Activated naive CD8-positive, alpha-beta T cell treated with anti-CD3 and anti-CD28 coated beads, Interleukin-2, amount 50 U/mL, for 16 hours (primary cell): ENCODE results near the gene XXYLT1.
"Not testable (repeated sequence)": the region's sequence is repeated elsewhere in the genome, so short reads cannot be mapped to it uniquely, and the experiment has no call there.

Source experiments
- DNase-seq: peaks from one replicate; pipeline ENCODE4 v3.0.0-alpha.2; 2020; ENCODE audit warnings: low read depth, low spot score

XXYLT1 gene

DNA sequence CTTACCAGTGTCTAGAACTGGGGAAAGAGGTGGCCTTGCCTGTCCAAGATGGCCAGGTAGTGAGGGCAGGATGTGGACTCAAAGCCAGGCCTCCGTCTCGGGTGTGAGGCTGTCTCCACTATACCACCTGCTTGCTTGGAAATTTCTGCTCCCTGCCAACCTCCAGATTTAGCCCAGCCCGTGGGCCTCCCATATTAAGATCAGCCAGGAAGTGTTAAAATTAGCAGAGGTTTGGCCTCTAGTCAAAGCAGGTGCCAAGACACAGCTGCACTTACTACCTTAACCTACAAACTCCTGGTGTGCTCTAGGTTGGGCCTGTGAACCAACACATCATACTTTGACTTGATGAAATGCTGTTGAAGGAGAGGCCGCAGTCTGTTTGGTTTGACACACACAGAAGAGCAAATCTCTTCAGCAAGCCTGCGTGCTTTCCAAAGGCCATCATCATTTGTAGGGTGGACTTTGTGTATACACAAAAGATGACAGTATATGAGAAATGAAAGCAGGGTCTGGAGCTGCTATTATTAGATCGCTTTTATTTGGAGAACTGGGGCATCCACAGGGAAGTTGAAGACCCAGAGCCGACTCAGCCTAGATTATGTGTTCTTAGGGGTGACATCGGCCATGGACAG, 206.5 kb downstream of the XXYLT1 start:
- DNase-seq = no peak

DNA sequence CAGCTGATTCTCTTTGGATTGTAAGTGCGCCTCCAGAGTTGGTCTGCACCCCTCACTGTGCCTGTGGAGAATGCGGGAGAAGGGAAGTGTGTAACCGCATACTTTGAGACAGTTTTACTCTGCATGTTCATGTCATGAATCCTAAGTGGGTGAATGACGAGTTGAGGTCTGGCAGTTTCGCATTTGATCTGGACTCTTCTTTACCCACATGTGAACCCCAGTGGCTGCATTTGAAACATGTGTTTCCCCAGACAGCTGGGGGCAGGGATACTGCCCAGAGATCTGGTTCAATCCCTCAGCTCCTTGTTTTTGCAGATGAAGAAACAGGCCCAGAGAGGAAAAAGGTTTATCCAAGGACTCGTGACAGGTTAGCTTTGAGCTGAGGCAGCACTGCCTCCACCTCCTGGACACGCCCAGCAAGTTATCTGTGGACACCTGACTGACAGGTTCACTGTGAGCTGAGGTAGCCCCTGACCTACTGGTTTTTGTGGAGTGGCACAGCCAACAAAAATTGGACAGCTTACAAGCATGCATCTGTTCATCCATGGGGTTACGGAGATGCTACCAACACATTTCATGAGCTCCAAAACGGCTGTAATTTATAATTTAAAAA, 207.3 kb downstream of the XXYLT1 start:
- DNase-seq = no peak

DNA sequence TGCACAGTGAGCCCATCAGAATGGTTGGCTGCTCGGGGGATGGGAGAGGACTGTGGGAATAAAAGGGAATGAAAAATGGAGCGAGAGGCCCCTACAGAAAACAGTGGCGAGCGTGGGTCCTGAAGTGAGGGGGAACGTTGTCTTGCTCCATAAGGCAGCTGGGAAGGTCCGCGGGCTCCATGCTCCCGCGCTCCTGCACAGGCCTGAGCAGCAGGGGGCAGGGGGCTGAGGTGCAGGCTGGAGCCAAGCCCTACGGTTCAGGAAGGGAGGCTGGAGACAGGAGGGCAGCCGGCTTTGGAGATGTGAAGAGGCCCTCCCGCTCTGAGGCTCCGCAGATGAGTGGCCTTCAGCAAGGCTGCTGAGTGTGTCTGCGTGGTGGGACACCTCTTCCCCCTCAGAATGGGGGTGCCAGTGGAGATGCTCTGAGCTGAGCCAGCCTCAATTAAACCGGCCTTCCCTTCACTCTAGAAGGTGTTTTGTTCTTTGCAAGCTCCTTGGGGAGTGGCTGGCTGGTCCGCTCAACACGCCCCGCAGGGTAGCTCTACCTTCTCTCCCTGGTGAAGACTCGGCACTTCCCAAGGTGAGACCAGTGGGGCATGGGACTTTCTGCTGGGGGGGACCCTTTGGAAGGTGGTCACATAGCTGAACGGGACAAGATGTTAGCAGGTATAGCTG, 208.0 kb downstream of the XXYLT1 start:
- DNase-seq = no peak

DNA sequence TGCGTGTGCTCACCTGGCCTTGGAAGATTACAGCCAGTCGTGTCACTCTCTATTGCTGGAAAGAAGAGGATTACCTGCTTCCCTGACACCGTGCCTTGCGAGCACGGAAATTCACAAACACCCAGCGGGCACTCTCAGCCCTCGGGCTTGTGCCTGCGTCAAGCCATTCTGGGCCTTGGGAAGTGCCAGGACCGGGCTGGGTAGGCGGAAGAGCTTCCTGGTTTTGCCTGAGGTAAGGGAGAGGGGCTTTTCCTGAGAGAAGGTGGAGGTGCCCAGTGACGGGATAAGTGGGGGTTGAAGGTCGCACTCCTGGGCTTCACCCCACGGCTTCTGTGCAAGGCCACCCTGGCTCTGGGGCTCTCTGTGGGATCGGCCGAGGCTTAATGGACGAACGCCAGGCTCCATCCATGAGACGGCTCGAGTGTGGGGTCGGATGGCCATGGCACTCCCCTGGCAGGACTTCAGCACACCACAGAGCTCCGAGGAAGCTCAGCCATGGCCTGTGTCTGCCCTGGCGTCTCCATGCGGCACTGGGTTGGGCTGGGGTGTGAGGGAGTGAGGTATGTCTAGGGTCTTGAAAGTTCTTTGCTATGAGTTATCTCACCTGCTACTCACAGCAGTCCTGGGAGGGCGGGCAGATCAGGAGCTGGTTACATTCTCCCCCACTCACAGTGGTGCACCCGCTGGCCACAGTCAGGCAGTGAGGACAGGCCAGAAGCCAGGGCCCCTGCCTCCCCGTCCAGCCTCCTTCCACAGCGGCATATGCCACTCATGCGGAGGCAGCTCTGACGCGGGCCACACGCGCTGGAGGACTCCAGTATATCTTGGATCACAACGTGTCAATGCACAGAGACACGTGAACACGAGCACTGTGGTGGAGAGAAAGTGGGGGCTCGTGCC, 209.0 kb downstream of the XXYLT1 start:
- no peak for DNase-seq

DNA sequence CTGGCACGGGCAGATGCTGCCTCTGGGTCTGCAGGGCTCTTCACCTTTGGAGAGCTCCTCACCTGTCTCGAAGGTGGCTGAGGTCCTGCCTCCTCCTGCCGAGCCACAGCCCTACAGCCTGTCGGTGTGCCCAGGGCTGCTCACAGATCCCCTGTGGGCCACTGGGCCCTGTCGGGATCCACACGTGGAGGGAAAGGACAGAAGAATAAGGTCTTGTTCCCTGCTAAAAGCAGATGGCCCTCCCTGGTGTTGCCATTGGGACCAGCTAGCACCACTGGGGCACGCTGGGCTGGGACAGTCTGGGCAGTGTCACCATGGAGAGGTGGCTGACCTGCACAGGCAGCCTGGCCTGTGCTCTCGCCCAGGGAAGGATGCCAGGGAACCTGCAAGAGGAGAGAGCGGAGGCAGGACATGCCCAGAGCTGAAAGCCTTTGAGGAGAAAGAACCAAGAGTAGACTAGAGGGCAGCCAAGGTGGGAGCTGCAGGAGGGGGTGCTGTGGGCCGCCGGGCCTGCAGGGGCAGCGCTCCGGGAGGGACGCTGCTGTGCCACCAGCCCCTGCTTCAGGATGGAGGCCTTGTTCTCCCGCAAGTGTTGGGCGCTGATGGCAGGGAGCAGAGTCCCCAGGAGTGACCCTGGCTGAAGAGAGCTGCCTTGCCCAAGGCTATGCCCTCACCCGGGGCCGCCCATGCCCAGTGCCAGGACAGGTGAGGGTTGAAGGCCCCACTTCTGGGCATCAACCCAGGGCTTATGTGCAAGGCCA, 210.2 kb downstream of the XXYLT1 start:
- no peak for DNase-seq

DNA sequence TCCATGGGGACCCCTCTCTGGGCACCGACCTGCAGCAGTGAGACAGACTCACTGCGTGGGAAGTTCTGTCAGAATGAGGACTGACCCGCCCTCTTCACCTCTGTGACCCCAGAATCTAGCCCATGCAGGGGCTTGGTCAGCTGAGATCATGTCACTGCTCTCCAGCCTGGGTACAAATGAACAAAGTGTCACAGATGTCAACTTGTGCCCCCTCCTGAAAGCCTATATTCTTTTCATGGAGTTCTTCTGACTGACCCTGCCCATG, 210.8 kb downstream of the XXYLT1 start:
- DNase-seq = no peak

DNA sequence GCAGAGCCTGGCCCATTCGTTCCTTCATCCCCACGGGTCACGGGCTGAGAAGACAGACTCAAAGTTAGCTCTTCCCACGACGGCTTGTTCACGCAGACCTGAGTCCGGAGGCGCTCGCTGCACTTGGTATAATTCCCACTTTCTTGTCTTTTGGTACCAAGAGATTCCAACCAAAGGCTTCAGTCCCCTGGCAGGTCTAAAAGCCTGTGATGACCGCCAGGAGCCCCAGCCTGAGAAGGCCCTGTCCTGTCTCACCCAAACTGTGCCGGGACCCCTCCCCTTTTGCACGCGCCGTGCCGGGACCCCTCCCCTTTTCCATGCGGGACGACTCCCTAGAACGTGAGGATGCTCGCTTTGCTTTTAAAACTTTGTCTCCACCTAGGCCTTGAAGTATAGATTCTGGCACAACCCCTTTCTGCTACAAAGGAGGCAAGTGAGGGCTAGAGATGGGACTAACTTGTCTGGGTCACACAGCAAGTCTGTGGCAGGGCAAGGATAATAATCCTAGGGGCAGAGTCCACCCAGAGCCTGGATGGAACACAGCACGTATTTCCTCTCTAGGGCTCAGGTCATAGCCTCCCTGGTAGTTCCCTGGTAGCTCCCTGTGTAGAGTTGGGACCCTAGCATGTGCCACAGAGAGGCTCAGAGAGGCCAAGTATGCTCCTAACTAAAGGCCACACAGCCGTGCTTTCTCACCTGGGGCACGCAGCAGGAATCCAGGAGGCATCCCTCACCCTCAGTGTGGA, 211.3 kb downstream of the XXYLT1 start:
- no peak for DNase-seq

DNA sequence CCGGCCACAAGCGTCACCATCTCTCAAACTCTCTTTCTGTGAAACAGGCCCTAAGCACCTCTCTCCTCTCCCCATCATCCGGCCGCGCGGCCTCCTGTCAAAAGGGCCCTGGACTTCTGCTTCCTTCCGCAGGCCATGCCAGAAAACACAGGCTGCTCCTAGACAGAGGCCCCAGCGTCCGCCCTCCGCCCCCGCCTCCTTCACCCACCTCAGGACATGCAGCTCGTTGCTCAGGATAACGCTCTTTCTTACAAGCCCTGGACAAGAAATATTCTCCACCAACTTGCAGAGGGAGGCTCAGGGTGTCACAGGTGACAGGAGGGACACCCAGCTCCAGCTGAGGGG, 212.0 kb downstream of the XXYLT1 start:
- DNase-seq = no peak

DNA sequence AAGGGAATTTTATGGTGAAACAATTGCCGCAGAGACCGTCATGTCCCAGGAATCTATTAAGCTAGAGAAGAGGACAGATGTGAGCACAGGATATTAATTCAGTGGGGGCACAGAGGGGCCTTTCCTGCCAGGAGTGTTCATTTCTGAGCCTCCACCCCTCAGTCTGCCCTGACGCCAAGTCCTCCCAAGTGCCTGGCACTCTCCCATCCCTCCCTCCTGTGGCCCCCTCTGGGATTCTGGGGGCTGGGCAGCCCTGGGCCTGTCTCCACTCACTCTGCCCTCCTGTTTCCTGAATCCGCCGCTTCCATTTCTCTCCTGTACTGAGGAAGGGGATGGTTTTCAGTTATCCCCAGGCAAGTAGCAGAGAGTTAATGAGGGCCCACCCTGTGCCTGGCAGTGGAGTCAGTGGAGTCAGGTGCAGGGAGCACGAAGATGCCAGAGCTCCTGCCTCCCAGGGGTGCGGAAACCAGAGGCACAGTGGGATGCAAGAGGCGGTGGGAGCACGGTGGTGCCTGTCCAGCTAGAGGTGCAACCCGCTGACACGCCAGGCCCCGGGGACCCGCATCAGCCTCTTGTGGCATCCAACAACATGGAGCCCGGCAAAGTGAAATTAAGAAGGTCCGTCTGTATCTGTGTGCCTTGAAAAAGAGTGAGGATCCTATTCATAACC, 212.5 kb downstream of the XXYLT1 start:
- no peak for DNase-seq

DNA sequence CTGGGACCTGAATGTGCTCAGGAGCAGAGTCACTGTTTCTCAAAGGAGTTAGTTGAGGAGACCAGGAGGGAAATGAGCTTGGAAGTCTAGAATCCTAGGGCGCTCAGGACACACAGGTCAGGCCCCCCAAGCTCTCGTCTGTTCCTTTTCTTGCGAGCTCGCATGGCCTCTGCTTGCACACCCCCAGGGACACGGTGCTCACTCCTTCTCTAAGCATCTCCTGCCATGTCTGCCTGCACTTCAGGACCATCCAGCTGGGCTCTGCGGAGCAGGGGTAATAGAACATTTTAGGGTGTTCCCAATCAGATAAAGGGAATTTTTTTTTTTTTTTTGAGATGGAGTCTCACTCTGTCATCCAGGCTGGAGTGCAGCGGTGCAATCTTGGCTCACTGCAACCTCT, 213.2 kb downstream of the XXYLT1 start:
- no peak for DNase-seq

DNA sequence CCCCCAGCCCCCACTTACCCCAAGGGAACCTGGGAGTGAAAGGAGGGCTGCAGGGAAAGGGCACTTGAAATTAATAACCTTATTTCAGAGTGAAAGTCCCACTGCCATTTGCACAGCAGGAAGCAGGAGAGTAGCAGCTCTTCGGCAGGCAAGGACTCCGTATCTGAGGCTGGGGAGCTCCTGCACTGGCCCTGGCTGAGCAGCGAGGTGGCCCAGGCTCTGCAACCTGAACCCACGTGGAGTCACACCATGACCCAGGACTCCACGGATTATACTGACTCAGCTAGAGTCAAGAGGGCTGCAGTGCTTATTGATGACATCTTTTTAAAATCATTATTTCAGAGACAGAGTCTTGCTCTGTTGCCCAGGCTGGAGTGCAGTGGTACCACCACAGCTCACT, 214.5 kb downstream of the XXYLT1 start:
- no peak for DNase-seq

DNA sequence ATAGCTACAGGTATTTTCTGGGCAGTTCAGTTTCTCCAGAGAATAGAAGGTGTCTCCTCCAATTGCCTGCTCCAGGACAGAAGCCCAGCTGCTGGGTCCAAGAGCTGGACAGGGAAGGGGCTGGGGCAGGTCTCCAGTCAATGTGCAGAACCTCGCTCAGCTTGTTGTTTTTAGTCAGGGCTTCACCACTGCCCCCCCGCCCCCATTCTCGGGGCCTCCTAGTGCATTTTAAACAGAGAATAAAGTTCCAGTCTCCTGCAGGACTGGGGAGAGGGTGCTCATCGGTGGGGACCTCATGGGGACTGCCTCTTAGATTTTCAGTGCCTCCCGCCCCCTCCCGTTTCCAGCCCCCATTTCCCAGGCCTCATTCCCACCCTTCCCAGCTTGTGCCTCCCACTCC, 216.6 kb downstream of the XXYLT1 start:
- no peak for DNase-seq

DNA sequence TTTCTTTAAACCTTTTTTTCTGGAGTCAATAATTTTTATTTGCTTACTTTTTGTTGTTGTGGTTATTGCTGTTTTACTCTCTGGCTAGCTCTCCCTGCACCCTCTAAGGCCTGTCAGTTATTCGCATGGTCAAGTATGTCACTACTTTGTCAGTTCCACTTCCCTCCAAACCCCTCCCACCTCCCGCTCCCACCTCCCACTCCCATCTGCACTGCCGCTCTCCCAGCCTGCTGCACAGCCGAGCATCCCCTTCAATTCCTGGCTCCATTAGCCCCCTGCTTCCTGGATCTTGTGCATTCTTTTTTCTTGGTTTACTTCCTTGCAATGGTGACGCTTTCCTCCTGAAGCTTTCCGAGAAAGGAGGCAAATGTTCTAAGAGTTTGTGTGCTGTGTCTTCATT, 218.0 kb downstream of the XXYLT1 start:
- no peak for DNase-seq

DNA sequence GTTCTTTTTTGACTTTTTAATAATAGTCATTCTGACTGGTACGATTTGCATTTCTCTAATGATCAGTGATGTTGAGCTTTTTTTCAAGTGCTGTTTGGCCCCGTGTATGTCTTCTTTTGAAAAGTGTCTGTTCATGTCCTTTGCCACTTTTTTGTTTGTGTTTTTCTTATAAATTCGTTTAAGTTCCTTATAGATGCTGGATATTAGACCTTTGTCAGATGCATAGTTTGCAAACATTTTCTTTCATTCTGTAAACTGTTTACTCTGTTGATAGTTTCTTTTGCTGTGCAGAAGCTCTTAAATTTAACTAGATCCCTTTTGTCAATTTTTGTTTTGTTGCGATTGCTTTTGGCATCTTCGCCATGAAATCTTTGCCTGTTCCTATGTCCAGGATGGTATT, 220.7 kb downstream of the XXYLT1 start:
- not testable (repeated sequence) for DNase-seq

DNA sequence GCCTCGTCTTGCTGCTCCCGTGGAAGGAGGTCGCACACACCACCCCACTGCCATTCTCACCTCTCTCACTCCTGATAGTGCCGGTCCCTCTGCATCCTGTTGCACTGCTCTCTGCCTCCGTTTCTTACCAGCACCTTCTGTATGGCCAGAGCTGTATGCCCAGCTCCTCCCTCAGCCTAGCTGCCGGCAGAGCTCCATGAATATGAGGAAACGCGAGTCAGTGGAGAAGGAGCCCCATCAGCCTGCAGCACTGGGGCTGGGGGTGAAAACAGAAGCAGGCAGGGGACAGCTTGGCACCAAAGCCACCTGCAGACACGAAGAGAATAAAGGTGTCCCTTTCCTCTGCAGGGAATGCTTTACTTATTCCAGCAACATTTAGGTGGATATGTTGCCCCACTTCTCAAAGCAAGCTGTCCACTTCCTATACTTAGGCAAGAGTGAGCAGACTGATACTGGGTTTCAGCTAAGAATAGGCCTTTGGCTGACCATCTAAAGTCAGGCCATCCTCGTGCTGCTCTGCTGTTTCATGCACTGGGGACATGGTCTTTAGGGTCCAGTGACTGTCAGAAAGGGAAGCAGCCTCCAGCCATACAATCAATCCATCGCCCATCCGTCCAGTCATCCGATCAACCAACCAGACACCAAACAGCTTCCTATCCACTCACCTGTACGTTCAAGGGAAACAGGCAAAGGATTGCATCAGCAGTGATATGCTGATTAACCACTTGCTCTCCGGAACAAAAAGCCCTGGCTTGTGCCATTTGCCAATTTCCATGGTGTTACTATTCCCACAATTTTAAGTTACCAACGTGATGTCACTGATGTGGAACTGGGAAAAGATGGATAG, 222.7 kb downstream of the XXYLT1 start:
- no peak for DNase-seq

DNA sequence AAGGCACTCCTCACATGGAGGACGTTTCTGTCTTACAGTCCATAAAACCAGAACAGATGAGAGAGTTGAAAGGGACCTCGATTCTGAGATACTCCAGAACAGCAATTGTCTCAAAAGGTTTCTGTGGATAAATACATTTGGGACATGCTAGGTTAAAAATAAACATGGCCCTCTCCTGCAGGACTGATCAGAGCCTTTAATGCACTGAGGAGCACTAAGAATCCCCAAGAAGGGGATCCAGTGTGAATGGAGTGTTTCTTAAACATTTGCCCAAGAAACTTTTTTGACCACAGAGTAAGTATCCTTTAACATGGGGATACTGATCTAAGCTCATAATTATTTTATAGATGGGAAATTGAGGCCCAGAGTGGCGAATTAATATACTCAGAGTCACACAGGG, 223.4 kb downstream of the XXYLT1 start:
- DNase-seq = no peak

DNA sequence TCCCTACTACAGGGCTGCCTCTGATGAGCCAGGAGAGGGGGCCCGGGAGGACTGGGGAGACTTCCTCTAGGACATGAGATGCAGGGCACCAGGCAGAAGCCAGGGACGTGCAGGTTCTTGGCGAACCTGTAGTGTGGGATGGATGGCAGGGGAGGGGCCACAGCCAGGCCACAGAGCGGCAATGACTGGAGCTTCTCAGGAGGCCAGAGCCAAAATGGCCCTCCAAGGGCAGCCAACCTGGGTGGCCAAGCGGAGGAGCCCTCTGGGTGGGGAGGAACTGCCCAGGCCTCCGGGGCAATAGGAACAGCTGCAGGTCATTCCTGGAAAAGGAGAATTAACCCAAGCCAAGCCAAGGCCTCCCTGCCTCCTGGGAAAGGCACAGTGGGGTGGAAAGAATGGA, 224.5 kb downstream of the XXYLT1 start:
- no peak for DNase-seq

DNA sequence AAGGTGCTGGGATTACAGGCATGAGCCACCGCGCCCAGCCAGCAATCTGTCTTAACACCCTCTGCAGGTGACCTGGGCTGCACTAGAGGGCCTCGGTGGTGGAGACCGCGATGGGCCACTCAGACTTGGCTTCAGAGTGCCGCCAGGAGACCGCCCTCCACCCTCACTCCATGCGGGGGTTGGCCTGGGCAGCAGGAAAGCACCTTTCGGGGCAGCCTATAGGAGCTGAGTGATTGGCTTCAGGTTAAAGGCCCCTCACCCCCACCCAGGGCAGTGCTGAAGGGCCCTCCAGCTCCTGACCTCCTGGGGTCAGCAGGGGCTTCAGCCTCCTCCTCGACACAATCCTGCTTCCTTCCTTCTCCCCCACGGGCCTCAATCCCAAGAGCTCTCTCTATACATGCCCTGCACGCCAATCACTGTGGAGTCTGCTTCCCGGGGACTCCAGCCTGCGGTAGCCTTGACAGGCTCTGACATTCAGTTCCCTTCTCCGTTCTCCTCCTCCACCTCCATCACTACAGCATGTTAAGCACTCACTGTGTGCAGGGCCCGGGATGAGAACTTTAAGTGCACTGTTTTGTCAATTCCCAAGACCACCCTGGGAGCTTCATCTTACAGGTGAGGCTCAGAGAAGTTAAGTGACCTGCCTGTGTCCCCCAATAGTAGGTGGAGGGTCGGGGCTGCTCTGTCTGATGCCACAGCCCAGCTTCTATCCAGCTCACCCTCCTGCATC, 225.3 kb downstream of the XXYLT1 start:
- DNase-seq = no peak

DNA sequence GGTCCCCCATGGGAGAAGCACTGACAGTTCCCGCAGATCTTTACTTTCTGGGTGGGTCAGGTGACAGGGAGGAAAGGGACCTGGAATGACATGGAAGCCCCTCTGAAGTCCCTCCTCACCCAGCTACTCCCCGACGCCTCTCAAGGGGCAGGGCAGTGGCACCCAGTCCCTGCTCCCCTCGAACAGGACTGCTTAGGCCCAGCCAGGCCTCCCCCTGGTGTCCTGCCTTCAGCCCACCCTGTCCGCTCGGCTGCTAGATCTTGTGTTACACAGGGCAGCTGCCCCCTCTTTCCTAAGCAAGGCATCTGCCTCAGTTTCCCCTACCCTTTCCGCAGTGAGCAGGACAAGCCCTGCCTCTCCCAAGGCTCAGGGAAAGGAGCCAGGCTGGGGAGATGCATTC, 226.5 kb downstream of the XXYLT1 start:
- no peak for DNase-seq
